ENCODE results near the gene NTS.

Gene NTS

GRCh38 chr12:85874031-85874461, at the start of gene NTS:
TSS of gene NTS (plus strand) at chr12:85874295. CDS start at chr12:85874404, 109 bp downstream.
- DNase-seq = no peak

GRCh38 chr12:85825746-85826145, 48.3 kb upstream of the NTS start:
- DNase-seq = no peak

- no peak for DNase-seq
Measured at GRCh38 chr12:85828576-85828975, 45.5 kb upstream of the NTS start.

- DNase-seq = peak; percentile 69
Measured at GRCh38 chr12:85829391-85829790, 44.7 kb upstream of the NTS start.

- no peak for DNase-seq
Measured at GRCh38 chr12:85831327-85831990, 42.6 kb upstream of the NTS start.

GRCh38 chr12:85833579-85833978, 40.5 kb upstream of the NTS start:
- DNase-seq = no peak

- DNase-seq = no peak
Measured at GRCh38 chr12:85834378-85834777, 39.7 kb upstream of the NTS start.

GRCh38 chr12:85835426-85836196, 38.5 kb upstream of the NTS start:
- DNase-seq = no peak

- peak; percentile 46 for DNase-seq
Measured at GRCh38 chr12:85836197-85837090, 37.7 kb upstream of the NTS start, which contains the start of gene RASSF9. TSS of gene RASSF9 (minus strand) at chr12:85836409. CDS start at chr12:85836201, 208 bp downstream.

- DNase-seq = no peak
Measured at GRCh38 chr12:85843606-85844310, 30.3 kb upstream of the NTS start.

GRCh38 chr12:85849344-85849743, 24.8 kb upstream of the NTS start:
- no peak for DNase-seq

- no peak for DNase-seq
Measured at GRCh38 chr12:85855305-85855704, 18.8 kb upstream of the NTS start.

GRCh38 chr12:85856966-85857365, 17.1 kb upstream of the NTS start:
- no peak for DNase-seq

- peak; percentile 20 for DNase-seq
Measured at GRCh38 chr12:85865890-85866289, 8.2 kb upstream of the NTS start.

- peak; percentile 55 for DNase-seq
Measured at GRCh38 chr12:85866986-85867776, 6.9 kb upstream of the NTS start.

GRCh38 chr12:85872497-85873091, 1.5 kb upstream of the NTS start:
- peak; percentile 62 for DNase-seq

- no peak for DNase-seq
Measured at GRCh38 chr12:85877459-85877858, 3.4 kb downstream of the NTS start.

- no peak for DNase-seq
Measured at GRCh38 chr12:85883763-85884162, 9.7 kb downstream of the NTS start.

- DNase-seq = no peak
Measured at GRCh38 chr12:85894653-85895052, 20.6 kb downstream of the NTS start.

GRCh38 chr12:85920324-85920947, 46.3 kb downstream of the NTS start:
- DNase-seq = peak; percentile 32
